ENCODE data around the gene MALT1.

DNA sequence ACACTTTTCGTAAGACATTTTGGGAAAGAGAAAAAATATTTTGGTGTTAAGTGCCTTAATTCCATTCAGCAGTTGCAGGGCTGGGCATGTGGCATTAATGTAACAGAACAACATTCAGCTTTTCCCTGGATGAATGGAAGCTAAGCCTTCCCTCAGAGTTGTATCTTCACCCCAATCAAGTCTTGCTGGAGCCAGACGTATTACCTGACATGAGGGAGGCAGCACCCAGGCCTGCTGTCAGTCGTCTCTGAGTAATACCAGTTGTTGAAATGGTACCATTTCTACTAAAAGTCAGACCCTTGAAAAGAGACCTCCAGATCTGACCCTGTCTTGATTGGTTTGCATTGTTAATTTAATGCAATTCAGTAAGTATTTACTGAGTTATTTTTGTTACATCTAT is 57.5 kb downstream of the MALT1 start:
- TF ChIP-seq CTCF (IDR thresholded peaks at IDR 0.05) (no peak), EZH2 (IDR thresholded peaks at IDR 0.05) (no peak), EZH2phosphoT487 (IDR thresholded peaks at IDR 0.05) (no peak)
